ENCODE measurements around the gene NFASC. TPM values are rescaled to one million over a fixed set of nuclear protein-coding genes. Genes with fewer than 3 reads are reported as not detected.

The NFASC gene
- polyA plus RNA-seq, 4 donors, result 12.1 to 40.5 (median 16.4) TPM

- DNase-seq (ENCODE audit: low read depth in 4 of 4, low spot score in 2 of 4), result no peak
These were observed 126.3 kb downstream of the NFASC start for GRCh38 chr1:204996981-204997380.

- DNase-seq (ENCODE audit: low read depth in 4 of 4, low spot score in 2 of 4), result no peak
These were observed 127.1 kb downstream of the NFASC start for GRCh38 chr1:204997591-204998355.

DNA sequence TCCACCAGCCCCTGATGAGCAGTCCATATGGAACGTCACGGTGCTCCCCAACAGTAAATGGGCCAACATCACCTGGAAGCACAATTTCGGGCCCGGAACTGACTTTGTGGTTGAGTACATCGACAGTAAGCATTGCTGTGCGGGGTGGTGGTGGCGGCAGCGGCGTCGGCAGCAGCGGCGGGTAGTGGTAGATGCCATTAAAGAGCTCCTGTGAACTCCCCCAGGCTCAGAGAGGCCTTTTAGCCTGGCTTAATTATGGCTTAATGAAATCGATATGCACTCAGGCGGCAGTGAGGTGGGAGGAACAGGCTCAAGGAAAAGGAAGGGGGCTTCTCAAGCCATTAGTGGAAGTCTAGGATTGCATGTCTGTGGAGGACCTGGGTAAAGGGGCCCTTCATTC is 130.5 kb downstream of the NFASC start:
- DNase-seq (ENCODE audit: low read depth in 4 of 4, low spot score in 2 of 4), result no peak

DNA sequence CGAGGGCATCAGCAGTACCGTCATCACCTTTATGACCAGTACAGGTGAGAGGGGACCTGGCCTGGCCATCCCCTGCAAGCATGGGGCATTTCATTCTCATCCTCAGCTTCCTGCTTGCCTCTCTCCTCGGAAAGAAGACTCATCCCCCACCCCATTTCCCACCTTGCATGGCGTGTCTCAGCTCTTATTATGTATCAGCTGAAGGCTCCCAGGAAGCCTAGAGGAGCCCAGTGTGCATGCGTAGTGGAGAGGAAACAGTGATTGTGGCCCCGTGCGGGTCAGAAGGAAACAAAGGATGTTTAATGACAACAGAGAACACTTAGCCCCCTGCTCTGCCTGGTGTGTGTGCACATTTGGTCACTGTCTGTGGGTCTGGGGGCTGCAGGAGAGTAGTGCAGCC is 132.0 kb downstream of the NFASC start:
- no peak for DNase-seq (ENCODE audit: low read depth in 4 of 4, low spot score in 2 of 4)

DNA sequence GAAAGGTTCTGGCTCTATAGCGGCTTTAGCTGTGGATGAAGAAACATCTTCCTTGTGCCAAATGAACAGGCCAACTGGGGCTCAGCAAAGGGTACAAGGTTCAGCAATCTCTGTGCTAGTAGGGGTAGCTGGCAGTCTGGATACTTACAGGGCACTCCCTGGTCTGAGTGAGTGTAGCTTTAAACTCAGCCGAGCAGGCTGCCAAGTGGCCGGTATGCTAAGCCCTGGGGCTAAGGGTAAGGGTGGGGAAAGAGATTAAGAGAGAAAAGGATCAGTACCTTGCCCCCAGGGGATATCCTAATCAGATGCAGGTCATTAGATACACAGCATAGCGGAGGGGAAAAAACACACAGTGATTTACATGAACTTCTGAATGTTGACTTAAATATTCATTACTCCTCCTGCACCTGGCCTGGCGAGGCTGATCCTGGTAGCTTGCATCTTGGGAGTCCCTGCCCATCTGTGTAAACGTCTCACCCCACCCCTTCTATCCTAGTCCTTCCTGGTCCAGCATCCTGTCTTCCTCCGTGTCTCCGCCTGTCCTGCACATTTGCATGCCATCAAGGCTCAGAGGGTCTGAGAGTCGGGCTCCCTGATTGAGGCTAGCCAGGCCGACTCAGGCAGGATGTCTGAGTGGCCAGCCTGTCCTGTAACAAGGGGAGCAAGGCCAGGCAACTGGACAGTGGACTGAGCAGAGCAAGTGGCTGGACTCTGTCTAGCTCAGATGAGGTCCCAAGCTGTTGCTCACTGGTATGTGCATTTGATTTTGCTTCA is 132.9 kb downstream of the NFASC start:
- DNase-seq (ENCODE audit: low read depth in 4 of 4, low spot score in 2 of 4), result no peak

DNA sequence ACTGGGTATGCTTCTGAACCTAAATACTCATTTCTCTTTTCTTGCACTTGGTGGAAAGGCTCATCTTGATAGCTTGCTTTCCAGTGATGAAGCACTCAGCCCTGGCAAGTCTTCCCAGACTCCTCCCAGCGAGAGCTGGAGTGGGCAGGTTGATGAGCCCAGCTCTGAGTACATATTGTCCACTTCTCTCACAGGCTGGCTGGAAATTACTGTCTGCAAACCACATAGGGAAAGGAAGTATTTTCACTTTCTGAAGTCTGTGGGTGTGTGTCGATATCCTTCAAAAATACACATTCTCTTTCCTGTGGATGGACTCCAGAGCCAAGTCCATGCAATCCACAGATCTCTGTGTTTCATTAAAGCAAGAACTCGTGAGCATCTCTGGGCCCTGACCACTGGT is 133.7 kb downstream of the NFASC start:
- no peak for DNase-seq (ENCODE audit: low read depth in 4 of 4, low spot score in 2 of 4)

GRCh38 chr1:205008896-205009295 is 138.2 kb downstream of the NFASC start:
- no peak for DNase-seq (ENCODE audit: low read depth in 4 of 4, low spot score in 2 of 4)

- no peak for DNase-seq (ENCODE audit: low read depth in 4 of 4, low spot score in 2 of 4)
These were observed 139.0 kb downstream of the NFASC start for GRCh38 chr1:205009670-205010069.

DNA sequence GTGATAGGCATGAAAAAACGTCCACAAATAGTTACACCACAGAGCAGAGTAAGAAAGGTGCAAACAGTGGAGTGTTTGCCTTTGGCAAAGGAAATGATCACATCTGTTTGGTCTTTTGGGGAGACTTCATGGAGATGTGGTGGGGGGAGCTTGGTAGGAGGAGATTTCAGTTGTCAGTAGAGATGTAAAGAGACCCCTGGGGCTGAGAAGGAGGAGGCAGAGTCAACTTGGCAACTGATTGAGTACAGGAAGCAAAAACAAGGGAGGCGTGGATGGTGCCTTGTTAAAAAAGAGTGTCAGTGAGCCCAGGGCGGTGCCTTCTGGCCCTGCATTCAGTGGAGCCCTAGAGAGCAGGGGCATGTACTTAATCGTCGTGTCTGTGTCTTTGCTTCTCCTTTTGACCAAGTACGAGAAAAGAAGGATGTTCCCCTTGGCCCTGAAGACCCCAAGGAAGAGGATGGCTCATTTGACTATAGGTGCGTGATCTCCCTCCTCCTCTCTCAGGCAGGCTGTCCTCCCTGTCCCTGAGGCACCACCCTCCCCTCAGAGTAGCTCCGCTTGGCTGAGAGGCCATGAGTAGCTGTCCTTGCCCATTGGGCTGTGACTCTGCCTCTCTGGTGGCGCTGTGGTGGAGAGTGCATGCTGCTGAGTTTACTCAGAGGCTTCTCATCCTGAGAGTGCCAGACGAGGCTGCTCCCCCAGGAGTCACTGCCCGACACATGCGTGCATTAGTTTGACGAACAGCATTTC is 141.9 kb downstream of the NFASC start:
- DNase-seq (ENCODE audit: low read depth in 4 of 4, low spot score in 2 of 4), result no peak

DNA sequence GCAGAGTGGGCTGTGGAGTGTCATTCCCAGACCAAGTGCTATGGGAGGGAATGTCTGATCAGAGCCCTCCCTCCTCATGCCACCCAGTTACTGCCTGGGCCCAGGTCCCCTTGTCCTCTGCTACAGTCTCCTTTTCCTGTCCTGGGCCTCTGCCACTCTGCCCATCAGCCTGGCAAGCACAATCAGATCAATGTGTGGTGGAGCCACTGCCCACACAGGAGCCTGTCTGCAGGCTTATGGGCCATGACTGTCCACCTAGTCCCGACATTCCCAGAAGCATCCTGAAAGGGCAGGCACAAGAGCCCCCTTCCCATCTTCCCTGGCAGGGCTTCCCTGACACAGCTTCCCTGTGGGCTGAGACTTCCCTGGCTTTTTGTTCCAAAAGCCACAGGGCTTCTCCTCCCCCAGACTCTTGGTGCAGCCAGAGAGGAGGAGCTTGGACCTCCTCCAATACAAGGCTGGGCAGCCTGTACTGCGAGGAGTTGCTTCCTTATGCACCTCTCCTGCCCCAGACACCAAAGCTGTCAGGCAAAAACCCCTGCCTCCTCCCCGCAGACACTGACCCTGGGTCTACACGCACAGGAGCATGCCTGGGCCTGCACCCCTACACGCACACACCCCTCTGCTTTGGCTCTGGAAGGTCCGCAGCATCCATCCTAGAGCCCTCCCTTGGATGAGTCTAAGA is 143.2 kb downstream of the NFASC start:
- DNase-seq (ENCODE audit: low read depth in 4 of 4, low spot score in 2 of 4), result no peak

- DNase-seq (ENCODE audit: low read depth in 4 of 4, low spot score in 2 of 4), result no peak
These were observed 144.1 kb downstream of the NFASC start for GRCh38 chr1:205014783-205015182.

- no peak for DNase-seq (ENCODE audit: low read depth in 4 of 4, low spot score in 2 of 4)
These were observed 144.6 kb downstream of the NFASC start for GRCh38 chr1:205015241-205015640.

- DNase-seq (ENCODE audit: low read depth in 4 of 4, low spot score in 2 of 4), result no peak
These were observed 145.4 kb downstream of the NFASC start for GRCh38 chr1:205016075-205016474.

- no peak for DNase-seq (ENCODE audit: low read depth in 4 of 4, low spot score in 2 of 4)
These were observed 145.9 kb downstream of the NFASC start for GRCh38 chr1:205016584-205016983.

- no peak for DNase-seq (ENCODE audit: low read depth in 4 of 4, low spot score in 2 of 4)
These were observed 146.3 kb downstream of the NFASC start for GRCh38 chr1:205017001-205017400.

DNA sequence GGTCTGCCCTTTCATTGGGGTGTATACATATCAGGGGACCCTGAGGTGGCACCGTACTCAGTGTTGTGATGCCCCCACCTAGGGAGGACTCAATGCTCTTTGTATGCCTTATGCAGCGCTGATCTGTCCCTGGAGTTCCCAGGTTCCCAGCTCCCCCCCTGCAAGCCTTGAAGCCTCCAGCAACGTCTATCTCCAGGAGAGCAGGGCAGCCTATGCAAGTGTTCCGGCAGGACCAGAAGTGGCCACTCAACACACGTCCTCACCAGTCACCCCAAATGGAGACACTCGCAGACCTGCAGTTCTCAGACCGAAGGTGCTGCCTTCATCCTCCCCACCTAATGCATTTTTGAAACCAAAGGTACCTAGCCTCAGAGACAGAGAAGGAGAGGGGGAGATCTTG is 147.1 kb downstream of the NFASC start:
- DNase-seq (ENCODE audit: low read depth in 4 of 4, low spot score in 2 of 4), result no peak

DNA sequence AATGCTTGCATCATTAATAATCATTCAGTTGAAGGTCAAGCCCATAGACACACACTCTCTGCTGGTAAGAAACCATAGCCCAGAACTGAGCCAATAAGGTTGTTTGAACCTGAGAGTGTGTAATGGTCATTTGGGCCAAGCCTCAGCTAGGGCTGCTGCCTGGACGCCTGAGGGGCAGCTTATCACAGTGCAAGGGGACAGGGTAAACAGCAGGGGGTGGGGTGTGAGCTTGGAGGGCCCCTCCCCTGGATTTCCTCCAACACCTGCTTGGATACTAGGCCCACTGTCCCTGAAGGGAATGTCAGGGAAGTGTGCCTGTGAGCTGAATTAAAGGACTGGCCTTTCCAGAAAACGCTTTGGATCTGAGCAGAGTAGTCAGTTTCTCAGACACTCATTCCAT is 147.7 kb downstream of the NFASC start:
- no peak for DNase-seq (ENCODE audit: low read depth in 4 of 4, low spot score in 2 of 4)

- no peak for DNase-seq (ENCODE audit: low read depth in 4 of 4, low spot score in 2 of 4)
These were observed 149.8 kb downstream of the NFASC start for GRCh38 chr1:205020466-205020865.

GRCh38 chr1:205024679-205025078 is 154.0 kb downstream of the NFASC start:
- DNase-seq (ENCODE audit: low read depth in 4 of 4, low spot score in 2 of 4), result no peak

DNA sequence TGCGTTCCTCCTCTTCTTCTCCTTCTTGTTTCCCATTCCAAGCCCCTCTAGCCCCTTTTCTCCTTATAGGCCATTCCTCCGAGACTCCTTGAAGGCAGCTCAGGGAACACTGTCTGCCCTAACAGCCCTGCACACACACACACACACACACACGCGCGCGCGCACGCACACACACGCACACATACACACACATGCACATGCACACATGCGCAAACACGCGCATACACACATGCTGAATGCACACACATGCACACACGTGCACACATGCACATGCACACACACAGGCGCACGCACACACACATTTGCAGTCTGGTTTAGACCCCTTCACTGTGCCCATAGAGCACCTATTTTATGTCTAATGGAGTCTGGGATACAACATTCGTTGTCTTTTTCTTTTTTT is 154.6 kb downstream of the NFASC start:
- DNase-seq (ENCODE audit: low read depth in 4 of 4, low spot score in 2 of 4), result no peak

DNA sequence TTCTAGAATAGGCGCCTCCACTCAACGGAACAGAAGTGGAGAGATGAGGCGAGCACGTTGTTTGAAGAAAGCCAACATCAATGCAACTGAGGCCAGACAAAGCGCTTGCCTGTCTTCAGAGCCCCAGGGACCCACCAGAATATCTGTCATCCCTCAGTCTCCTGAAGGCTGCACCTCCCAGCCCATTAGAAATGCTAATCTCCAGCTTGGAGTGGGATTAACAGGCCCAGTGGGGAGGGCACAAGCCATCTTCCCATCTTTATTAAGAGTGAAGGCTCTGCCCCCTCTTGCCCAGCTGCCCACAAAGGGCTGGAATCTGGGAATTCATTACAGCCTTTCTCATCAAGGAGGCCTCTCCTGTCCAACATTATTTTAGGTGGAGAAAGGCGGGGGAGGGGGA is 155.5 kb downstream of the NFASC start:
- DNase-seq (ENCODE audit: low read depth in 4 of 4, low spot score in 2 of 4), result no peak
